Urothelium cell line (cell line): ENCODE measurements around the gene DNAJC5G.
"Not testable (repeated sequence)": the region's sequence is repeated elsewhere in the genome, so short reads cannot be mapped to it uniquely, and the experiment has no call there.

Experiments
- DNase-seq: peaks from one replicate; pipeline ENCODE4 v3.0.0; 2011; ENCODE audit warnings: low spot score, mixed read lengths
- FAIRE-seq: peaks from 2 replicates; lab custom pipeline; 2011; peaks lifted over from hg19 to GRCh38; lab: Jason Lieb, UNC

DNAJC5G gene

GRCh38 chr2:27280826-27281225 is 5.6 kb downstream of the DNAJC5G start:
- DNase-seq, result no peak
- no peak for FAIRE-seq

GRCh38 chr2:27281442-27281841 is 6.2 kb downstream of the DNAJC5G start:
- FAIRE-seq (no peak), DNase-seq (no peak)

GRCh38 chr2:27281855-27282559 is 6.8 kb downstream of the DNAJC5G start, which contains the start of gene TRIM54:
Gene TRIM54, plus strand, starts transcription at chr2:27282429. Its CDS starts 303 bp downstream, at chr2:27282732.
- FAIRE-seq (peak; percentile 35), DNase-seq (no peak)

- DNase-seq (no peak), FAIRE-seq (no peak)
These were observed 7.7 kb downstream of the DNAJC5G start for GRCh38 chr2:27282892-27283291.

- FAIRE-seq (no peak), DNase-seq (no peak)
These were observed 9.8 kb downstream of the DNAJC5G start for GRCh38 chr2:27284996-27285395.

GRCh38 chr2:27285481-27285880 is 10.2 kb downstream of the DNAJC5G start:
- DNase-seq (no peak), FAIRE-seq (no peak)

- no peak for FAIRE-seq
- DNase-seq, result no peak
These were observed 13.4 kb downstream of the DNAJC5G start for GRCh38 chr2:27288610-27289009.

- DNase-seq, result no peak
These were observed 15.3 kb downstream of the DNAJC5G start for GRCh38 chr2:27290549-27290948.

GRCh38 chr2:27291865-27292264 is 16.6 kb downstream of the DNAJC5G start:
- no peak for FAIRE-seq
- no peak for DNase-seq

More at GRCh38 chr2:27290549-27290948, 15.3 kb downstream of the DNAJC5G start:
- FAIRE-seq, result no peak

- DNase-seq (no peak), FAIRE-seq (no peak)
These were observed 19.7 kb downstream of the DNAJC5G start for GRCh38 chr2:27294928-27295327.

- FAIRE-seq (no peak), DNase-seq (no peak)
These were observed 21.2 kb downstream of the DNAJC5G start for GRCh38 chr2:27296481-27296880.

GRCh38 chr2:27297195-27297594 is 22.0 kb downstream of the DNAJC5G start:
- no peak for DNase-seq
- no peak for FAIRE-seq

- no peak for FAIRE-seq
- DNase-seq, result no peak
These were observed 23.3 kb downstream of the DNAJC5G start for GRCh38 chr2:27298391-27299080.

GRCh38 chr2:27300606-27301005 is 25.4 kb downstream of the DNAJC5G start:
- FAIRE-seq, DNase-seq: not testable (repeated sequence)

- peak; percentile 77 for DNase-seq
- no peak for FAIRE-seq
These were observed 28.1 kb downstream of the DNAJC5G start for GRCh38 chr2:27303093-27304025.

- FAIRE-seq (no peak), DNase-seq (no peak)
These were observed 29.4 kb downstream of the DNAJC5G start for GRCh38 chr2:27304488-27305240.

GRCh38 chr2:27305516-27305915 is 30.3 kb downstream of the DNAJC5G start:
- FAIRE-seq (no peak), DNase-seq (no peak)

- FAIRE-seq (no peak), DNase-seq (no peak)
These were observed 30.9 kb downstream of the DNAJC5G start for GRCh38 chr2:27306136-27306535.

GRCh38 chr2:27306573-27307286 is 31.5 kb downstream of the DNAJC5G start:
- FAIRE-seq (no peak), DNase-seq (no peak)

- FAIRE-seq, result no peak
- no peak for DNase-seq
These were observed 32.0 kb downstream of the DNAJC5G start for GRCh38 chr2:27307287-27307544.
